K562 (cell line): ENCODE data around the gene SRRT. TPM values are rescaled to one million over a fixed set of nuclear protein-coding genes. Genes with fewer than 3 reads are reported as not detected.

ENCODE experiments used
- ARID2 ChIP-seq: fragments of 450-650 bp; IDR thresholded peaks from 2 replicates; pipeline ENCODE4 v1.6.1; 2017; ENCODE audit warnings: antibody characterized with exemption, mild to moderate bottlenecking
- FOXK2 ChIP-seq, 2 experiments: fragments of 450-650 bp; IDR thresholded peaks in 1 of 2; conservative IDR thresholded peaks in 1 of 2; 2 replicates each; pipeline ENCODE4 v1.6.1; 2016; ENCODE audit warnings: low read depth in 2 of 2, mild to moderate bottlenecking in 1 of 2
- HOXB6 ChIP-seq: fragments of 250-450 bp; sonication (Bioruptor Pico); IDR thresholded peaks from 2 replicates; pipeline ENCODE4 v1.5.1; 2022; ENCODE audit warnings: mild to moderate bottlenecking, borderline replicate concordance
- ILK ChIP-seq: fragments of 450-650 bp; IDR thresholded peaks from 2 replicates; pipeline ENCODE4 v1.6.1; 2016; ENCODE audit warnings: missing genetic modification characterization, low read depth, mild to moderate bottlenecking, missing compliant biosample characterization, moderate library complexity, borderline replicate concordance
- MTA2 ChIP-seq: fragments of 450-650 bp; IDR thresholded peaks from 2 replicates; pipeline ENCODE4 v1.6.1; 2016; ENCODE audit warnings: low read depth
- NFE2L1 ChIP-seq: fragments of 450-650 bp; IDR thresholded peaks from 2 replicates; pipeline ENCODE4 v1.6.1; 2016; ENCODE audit warnings: missing genetic modification characterization, low read depth, mild to moderate bottlenecking, missing compliant biosample characterization, moderate library complexity, borderline replicate concordance
- NR3C1 ChIP-seq: sonication (generic); formaldehyde crosslinking; IDR thresholded peaks from 2 replicates; pipeline ENCODE4 v1.8.1; 2022; ENCODE audit warnings: missing genetic modification reagents
- NR4A1 ChIP-seq, 2 experiments: fragments of 250-450 bp in 1 of 2; fragments of 450-650 bp in 1 of 2; sonication (Bioruptor Pico) in 1 of 2; IDR thresholded peaks; 2 replicates each; pipeline versions ENCODE4 v1.4.0 to v1.6.1; 2016 to 2020; ENCODE audit warnings: mild to moderate bottlenecking in 2 of 2, missing compliant biosample characterization in 1 of 2, missing genetic modification characterization in 1 of 2, moderate library complexity in 1 of 2
- OTX1 ChIP-seq: fragments of 450-650 bp; formaldehyde crosslinking; IDR thresholded peaks from 2 replicates; pipeline ENCODE4 v1.4.0; 2022; ENCODE audit warnings: mild to moderate bottlenecking
- RBFOX2 ChIP-seq: fragments of 200-400 bp; formaldehyde crosslinking; IDR thresholded peaks from 2 replicates; pipeline ENCODE4 v1.6.1; 2017; ENCODE audit warnings: low read depth, mild to moderate bottlenecking, low read length, moderate library complexity
- ZC3H4 ChIP-seq: sonication (generic); formaldehyde crosslinking; IDR thresholded peaks from 2 replicates; pipeline ENCODE4 v1.9.0; 2021; ENCODE audit warnings: missing genetic modification reagents, borderline replicate concordance
- ZNF197 ChIP-seq: fragments of 200-800 bp; sonication (Bioruptor generic); IDR thresholded peaks from 2 replicates; pipeline ENCODE4 v1.6.1; 2016; ENCODE audit warnings: low read depth, missing genetic modification characterization, missing compliant biosample characterization
- polyA plus RNA-seq, 8 experiments: library from polyadenylated mRNA; depleted of rRNA in 4 of 8; stranded (reverse) in 5 of 8; unstranded in 3 of 8; fragments of >200 nt; fragmentation: Nextera tagmentation in 2 of 8; fragmentation: Illumina TruSeq in 1 of 8; extraction: Ambion mirVana in 2 of 8; extraction: Trizol in 1 of 8; gene quantifications; 2 replicates each; pipeline versions ENCODE4 v1.2.1 to v1.2.3, GENCODE V29; 2011 to 2014; ENCODE audit warnings: inconsistent platforms in 1 of 8, missing spikeins in 1 of 8
- total RNA-seq, 7 experiments: library from RNA; depleted of rRNA in 6 of 7; stranded (reverse); fragments of >200 nt in 6 of 7; fragmentation: Illumina TruSeq in 2 of 7; extraction: Trizol in 2 of 7; gene quantifications; 2 replicates each; pipeline versions ENCODE4 v1.2.1 to v1.2.3, GENCODE V29; 2011 to 2021; ENCODE audit warnings: low replicate concordance in 1 of 7
- TF ChIP-seq, protein P1 (sequence below): fragments of 450-650 bp; IDR thresholded peaks from 2 replicates; pipeline ENCODE4 v1.6.1; 2014; ENCODE audit warnings: low read depth, mild to moderate bottlenecking, moderate library complexity, borderline replicate concordance
- TF ChIP-seq, protein P2 (sequence below): fragments of 450-650 bp; IDR thresholded peaks from 2 replicates; pipeline ENCODE4 v1.6.1; 2016; ENCODE audit warnings: missing biosample characterization, missing genetic modification characterization
- TF ChIP-seq, protein P3 (sequence below): fragments of 250-450 bp; sonication (Bioruptor Pico); IDR thresholded peaks from 2 replicates; pipeline ENCODE4 v1.5.0; 2020; ENCODE audit warnings: mild to moderate bottlenecking
- TF ChIP-seq, protein P4 (sequence below): fragments of 250-450 bp; sonication (Bioruptor Pico); IDR thresholded peaks from 2 replicates; pipeline ENCODE4 v1.8.0; 2021; ENCODE audit warnings: moderate library complexity, mild to moderate bottlenecking, inconsistent platforms
- TF ChIP-seq, protein P5 (sequence below): fragments of 450-650 bp; formaldehyde crosslinking; IDR thresholded peaks from 2 replicates; pipeline ENCODE4 v1.4.0; 2020; ENCODE audit warnings: mild to moderate bottlenecking
- TF ChIP-seq, protein P6 (sequence below), 2 experiments: fragments of 450-650 bp; IDR thresholded peaks; 2 replicates each; pipeline ENCODE4 v1.6.1; 2016

SRRT gene
- total and polyA plus RNA-seq, 9 of the 15 experiments (the other 6 are each of a cell fraction or from before 2014, with no cell fraction given): 10.3 to 263 (median 84.4) TPM

DNA sequence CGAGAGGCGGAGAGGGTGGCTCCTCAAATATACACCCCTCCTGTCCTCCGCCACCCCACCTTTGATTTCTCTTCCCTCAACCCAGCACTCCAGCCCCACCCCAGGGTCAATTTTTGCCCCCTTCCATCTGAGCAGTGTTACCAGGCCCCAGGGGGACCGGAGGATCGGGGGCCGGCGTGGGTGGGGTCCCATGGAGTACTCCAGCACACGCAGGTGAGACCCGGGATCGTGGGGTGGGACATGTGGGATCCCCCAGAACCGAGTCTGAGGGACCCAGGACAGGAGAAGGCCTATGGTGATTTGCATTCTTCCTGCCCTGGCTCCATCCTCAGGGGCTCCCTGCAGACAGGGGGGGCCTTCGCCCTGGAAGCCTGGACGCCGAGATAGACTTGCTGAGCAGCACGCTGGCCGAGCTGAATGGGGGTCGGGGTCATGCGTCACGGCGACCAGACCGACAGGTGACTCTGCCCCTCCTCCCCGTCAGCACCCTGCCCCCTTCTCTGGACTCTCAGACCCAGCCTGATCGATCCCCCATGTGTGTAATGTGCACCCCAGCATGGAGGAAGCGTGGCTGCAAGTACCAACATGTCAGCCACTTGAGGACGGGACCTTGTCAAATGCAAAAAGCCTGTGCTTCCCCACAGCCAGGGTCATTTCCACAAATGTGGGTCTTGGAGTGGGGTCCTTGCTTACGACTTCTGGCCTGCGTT lies 7.0 kb upstream of the SRRT start (continued):
- TF ChIP-seq, protein P1, sequence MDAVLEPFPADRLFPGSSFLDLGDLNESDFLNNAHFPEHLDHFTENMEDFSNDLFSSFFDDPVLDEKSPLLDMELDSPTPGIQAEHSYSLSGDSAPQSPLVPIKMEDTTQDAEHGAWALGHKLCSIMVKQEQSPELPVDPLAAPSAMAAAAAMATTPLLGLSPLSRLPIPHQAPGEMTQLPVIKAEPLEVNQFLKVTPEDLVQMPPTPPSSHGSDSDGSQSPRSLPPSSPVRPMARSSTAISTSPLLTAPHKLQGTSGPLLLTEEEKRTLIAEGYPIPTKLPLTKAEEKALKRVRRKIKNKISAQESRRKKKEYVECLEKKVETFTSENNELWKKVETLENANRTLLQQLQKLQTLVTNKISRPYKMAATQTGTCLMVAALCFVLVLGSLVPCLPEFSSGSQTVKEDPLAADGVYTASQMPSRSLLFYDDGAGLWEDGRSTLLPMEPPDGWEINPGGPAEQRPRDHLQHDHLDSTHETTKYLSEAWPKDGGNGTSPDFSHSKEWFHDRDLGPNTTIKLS: no peak
- TF ChIP-seq NFE2L1 (tag): no peak
- TF ChIP-seq MTA2: no peak
- no peak for TF ChIP-seq RBFOX2
- TF ChIP-seq HOXB6 (CRISPR knock-in tag): no peak
- no peak for TF ChIP-seq ZC3H4
- no peak for TF ChIP-seq ARID2
- TF ChIP-seq, protein P2, sequence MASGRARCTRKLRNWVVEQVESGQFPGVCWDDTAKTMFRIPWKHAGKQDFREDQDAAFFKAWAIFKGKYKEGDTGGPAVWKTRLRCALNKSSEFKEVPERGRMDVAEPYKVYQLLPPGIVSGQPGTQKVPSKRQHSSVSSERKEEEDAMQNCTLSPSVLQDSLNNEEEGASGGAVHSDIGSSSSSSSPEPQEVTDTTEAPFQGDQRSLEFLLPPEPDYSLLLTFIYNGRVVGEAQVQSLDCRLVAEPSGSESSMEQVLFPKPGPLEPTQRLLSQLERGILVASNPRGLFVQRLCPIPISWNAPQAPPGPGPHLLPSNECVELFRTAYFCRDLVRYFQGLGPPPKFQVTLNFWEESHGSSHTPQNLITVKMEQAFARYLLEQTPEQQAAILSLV (tag): no peak
- TF ChIP-seq ZNF197 (CRISPR knock-in tag): 0 out of 2 replicates have a peak, but pooled peaks have one; percentile 8
- no peak for TF ChIP-seq NR3C1 (CRISPR knock-in tag)
- TF ChIP-seq, protein P3, sequence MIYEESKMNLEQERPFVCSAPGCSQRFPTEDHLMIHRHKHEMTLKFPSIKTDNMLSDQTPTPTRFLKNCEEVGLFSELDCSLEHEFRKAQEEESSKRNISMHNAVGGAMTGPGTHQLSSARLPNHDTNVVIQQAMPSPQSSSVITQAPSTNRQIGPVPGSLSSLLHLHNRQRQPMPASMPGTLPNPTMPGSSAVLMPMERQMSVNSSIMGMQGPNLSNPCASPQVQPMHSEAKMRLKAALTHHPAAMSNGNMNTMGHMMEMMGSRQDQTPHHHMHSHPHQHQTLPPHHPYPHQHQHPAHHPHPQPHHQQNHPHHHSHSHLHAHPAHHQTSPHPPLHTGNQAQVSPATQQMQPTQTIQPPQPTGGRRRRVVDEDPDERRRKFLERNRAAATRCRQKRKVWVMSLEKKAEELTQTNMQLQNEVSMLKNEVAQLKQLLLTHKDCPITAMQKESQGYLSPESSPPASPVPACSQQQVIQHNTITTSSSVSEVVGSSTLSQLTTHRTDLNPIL: no peak
- no peak for TF ChIP-seq ILK
- TF ChIP-seq, protein P4, sequence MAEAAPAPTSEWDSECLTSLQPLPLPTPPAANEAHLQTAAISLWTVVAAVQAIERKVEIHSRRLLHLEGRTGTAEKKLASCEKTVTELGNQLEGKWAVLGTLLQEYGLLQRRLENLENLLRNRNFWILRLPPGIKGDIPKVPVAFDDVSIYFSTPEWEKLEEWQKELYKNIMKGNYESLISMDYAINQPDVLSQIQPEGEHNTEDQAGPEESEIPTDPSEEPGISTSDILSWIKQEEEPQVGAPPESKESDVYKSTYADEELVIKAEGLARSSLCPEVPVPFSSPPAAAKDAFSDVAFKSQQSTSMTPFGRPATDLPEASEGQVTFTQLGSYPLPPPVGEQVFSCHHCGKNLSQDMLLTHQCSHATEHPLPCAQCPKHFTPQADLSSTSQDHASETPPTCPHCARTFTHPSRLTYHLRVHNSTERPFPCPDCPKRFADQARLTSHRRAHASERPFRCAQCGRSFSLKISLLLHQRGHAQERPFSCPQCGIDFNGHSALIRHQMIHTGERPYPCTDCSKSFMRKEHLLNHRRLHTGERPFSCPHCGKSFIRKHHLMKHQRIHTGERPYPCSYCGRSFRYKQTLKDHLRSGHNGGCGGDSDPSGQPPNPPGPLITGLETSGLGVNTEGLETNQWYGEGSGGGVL (CRISPR knock-in tag): no peak
- TF ChIP-seq, protein P5, sequence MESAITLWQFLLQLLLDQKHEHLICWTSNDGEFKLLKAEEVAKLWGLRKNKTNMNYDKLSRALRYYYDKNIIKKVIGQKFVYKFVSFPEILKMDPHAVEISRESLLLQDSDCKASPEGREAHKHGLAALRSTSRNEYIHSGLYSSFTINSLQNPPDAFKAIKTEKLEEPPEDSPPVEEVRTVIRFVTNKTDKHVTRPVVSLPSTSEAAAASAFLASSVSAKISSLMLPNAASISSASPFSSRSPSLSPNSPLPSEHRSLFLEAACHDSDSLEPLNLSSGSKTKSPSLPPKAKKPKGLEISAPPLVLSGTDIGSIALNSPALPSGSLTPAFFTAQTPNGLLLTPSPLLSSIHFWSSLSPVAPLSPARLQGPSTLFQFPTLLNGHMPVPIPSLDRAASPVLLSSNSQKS (CRISPR knock-in tag): no peak
- TF ChIP-seq OTX1 (CRISPR knock-in tag): no peak; the same call in 1 of the 2 replicates
- TF ChIP-seq NR4A1 (CRISPR knock-in tag; IDR thresholded peaks at IDR 0.05): no peak
- TF ChIP-seq NR4A1 (tag; IDR thresholded peaks at IDR 0.05): peak; percentile 63; the same call in 1 of the 2 replicates
- no peak for TF ChIP-seq FOXK2 (conservative IDR thresholded peaks at IDR 0.05 in 1 of 2, IDR thresholded peaks at IDR 0.05 in 1 of 2; ENCODE audit: low read depth in 2 of 2)
- TF ChIP-seq, protein P6, sequence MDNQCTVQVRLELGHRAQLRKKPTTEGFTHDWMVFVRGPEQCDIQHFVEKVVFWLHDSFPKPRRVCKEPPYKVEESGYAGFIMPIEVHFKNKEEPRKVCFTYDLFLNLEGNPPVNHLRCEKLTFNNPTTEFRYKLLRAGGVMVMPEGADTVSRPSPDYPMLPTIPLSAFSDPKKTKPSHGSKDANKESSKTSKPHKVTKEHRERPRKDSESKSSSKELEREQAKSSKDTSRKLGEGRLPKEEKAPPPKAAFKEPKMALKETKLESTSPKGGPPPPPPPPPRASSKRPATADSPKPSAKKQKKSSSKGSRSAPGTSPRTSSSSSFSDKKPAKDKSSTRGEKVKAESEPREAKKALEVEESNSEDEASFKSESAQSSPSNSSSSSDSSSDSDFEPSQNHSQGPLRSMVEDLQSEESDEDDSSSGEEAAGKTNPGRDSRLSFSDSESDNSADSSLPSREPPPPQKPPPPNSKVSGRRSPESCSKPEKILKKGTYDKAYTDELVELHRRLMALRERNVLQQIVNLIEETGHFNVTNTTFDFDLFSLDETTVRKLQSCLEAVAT (IDR thresholded peaks at IDR 0.05): no peak
